GM20431 (cell line): Measurements from ENCODE around the gene GRK5.

Source experiments
- in situ Hi-C: fragments of 300-500 bp; cut with MseI, MboI; formaldehyde crosslinking; loops from one replicate; pipeline ENCODE4 v1.15.0; 2020; ENCODE audit warnings: low sequenced_read_pairs; ENCODE audit not compliant: unreplicated experiment

GRK5 gene

GRCh38 chr10:119408072-119408471 is 200.7 kb downstream of the GRK5 start:
- in situ Hi-C loops: no loop called here

DNA sequence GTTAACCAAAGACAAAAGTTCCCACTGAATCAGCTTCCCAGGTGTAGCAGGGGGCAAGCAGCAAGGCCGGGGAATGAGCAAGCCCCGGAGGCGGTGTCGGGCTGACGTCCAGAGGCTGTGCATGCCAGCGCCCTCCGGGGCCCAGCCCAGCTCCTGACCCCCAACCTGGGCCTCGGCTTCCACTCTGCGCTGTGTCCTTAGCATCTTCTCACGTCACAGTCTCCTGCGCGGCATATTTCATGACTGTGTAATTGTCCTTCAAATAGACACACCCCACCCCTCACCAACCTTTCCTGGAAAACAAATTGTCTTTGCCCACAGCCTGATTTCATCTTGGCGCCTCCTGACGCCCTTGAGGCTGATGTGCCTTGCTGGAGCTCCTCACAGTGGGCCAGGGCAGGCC is 201.6 kb downstream of the GRK5 start:
- in situ Hi-C loops: no loop called here

- in situ Hi-C loops: no loop called here
Observed at GRCh38 chr10:119409385-119409784, 202.0 kb downstream of the GRK5 start.

GRCh38 chr10:119409906-119410305 is 202.5 kb downstream of the GRK5 start:
- in situ Hi-C loops: loop anchor here (10.0 kb wide), 1 partner anchor 215 kb away; no protein-coding TSS in a partner anchor

- in situ Hi-C loops: loop anchor here (10.0 kb wide), 1 partner anchor 216 kb away; no protein-coding TSS in a partner anchor
Observed at GRCh38 chr10:119410361-119411116, 203.2 kb downstream of the GRK5 start.

DNA sequence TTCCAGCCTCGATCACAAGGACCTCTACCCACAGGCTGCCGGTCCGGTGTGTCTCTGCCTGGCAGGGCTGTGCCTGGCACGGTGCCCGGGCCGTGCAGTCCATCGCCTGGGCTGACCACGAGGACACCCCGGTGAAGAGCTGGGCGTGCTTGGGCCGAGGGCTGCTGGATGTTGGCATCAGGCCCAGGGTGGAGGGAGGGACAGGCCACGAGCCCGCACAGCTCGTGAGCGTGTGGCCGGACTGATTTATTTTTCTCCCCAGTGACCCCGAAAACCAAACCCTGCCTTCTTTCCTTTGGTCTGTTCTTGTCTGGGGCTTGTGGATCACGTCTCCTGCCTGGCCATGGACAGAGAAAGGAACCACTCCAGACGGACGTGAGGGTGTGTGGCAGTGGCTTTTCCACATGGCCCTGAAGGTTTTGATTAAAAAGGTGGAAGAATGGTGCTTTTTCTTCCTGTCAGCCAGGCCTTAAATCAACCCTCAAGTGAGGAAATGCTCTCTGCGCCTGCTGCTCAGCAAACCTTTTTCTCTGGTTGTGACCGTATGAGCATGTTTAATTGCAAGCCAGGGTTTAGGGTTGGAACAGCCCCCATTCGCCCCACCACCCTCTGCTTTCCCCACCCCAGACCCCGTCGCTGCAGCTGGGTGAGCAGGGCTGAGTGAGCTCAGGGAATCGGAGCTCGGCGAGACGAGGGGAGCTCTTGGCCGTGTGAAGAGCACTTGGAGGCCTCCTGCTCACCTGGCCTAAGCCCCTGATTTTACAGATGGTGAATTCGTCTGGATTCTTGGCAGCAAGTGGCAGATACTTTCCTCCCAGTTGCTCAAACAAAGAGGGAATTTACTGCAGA is 205.1 kb downstream of the GRK5 start:
- in situ Hi-C loops: loop anchor here (10.0 kb wide), 1 partner anchor 218 kb away; no protein-coding TSS in a partner anchor

- in situ Hi-C loops: loop anchor here (10.0 kb wide), 1 partner anchor 218 kb away; no protein-coding TSS in a partner anchor
Observed at GRCh38 chr10:119413093-119413453, 205.7 kb downstream of the GRK5 start.

DNA sequence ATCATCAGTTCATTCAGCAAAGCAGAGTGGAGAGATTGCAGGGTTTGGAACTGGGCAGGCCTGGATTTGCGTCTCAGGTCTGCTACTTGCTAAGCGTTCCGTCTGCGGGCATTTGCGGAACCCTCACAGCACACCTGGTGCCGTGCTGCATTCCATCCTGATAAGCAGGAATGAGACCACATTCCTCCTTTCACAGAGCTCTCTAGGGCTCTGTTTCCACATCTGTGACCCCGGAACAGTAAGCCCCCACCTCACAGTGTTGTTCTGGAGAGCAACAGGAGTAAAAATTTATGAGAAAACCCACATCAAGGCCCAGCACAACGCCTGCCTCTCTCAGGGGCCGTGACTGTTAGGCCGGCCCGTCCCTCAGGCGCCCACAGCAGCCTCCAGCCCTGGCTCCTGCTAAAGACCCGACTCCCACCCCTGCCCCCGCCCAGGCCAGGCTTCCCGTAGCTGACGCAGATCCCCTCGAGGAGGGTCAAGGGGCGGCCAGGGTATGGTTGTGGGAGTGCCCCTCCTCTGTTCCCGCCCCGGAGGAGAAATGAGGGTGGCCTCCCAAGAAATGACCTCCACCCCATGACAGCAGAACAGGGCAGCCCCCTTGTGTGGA is 206.2 kb downstream of the GRK5 start:
- in situ Hi-C loops: loop anchor here (10.0 kb wide), 1 partner anchor 219 kb away; no protein-coding TSS in a partner anchor

- in situ Hi-C loops: loop anchor here (10.0 kb wide), 1 partner anchor 219 kb away; no protein-coding TSS in a partner anchor
Observed at GRCh38 chr10:119414081-119414611, 206.8 kb downstream of the GRK5 start.

GRCh38 chr10:119415121-119415520 is 207.8 kb downstream of the GRK5 start:
- in situ Hi-C loops: loop anchor here (10.0 kb wide), 1 partner anchor 220 kb away; no protein-coding TSS in a partner anchor

- in situ Hi-C loops: loop anchor here (10.0 kb wide), 1 partner anchor 221 kb away; no protein-coding TSS in a partner anchor
Observed at GRCh38 chr10:119415536-119416503, 208.4 kb downstream of the GRK5 start.

- in situ Hi-C loops: loop anchor here (10.0 kb wide), 1 partner anchor 222 kb away; no protein-coding TSS in a partner anchor
Observed at GRCh38 chr10:119416855-119417254, 209.5 kb downstream of the GRK5 start.

GRCh38 chr10:119417852-119418251 is 210.5 kb downstream of the GRK5 start:
- in situ Hi-C loops: loop anchor here (10.0 kb wide), 1 partner anchor 223 kb away; no protein-coding TSS in a partner anchor

GRCh38 chr10:119418362-119418761 is 211.0 kb downstream of the GRK5 start:
- in situ Hi-C loops: loop anchor here (10.0 kb wide), 1 partner anchor 224 kb away; no protein-coding TSS in a partner anchor

GRCh38 chr10:119419931-119420330 is 212.6 kb downstream of the GRK5 start:
- in situ Hi-C loops: loop anchor here (10.0 kb wide), 1 partner anchor 225 kb away; no protein-coding TSS in a partner anchor

DNA sequence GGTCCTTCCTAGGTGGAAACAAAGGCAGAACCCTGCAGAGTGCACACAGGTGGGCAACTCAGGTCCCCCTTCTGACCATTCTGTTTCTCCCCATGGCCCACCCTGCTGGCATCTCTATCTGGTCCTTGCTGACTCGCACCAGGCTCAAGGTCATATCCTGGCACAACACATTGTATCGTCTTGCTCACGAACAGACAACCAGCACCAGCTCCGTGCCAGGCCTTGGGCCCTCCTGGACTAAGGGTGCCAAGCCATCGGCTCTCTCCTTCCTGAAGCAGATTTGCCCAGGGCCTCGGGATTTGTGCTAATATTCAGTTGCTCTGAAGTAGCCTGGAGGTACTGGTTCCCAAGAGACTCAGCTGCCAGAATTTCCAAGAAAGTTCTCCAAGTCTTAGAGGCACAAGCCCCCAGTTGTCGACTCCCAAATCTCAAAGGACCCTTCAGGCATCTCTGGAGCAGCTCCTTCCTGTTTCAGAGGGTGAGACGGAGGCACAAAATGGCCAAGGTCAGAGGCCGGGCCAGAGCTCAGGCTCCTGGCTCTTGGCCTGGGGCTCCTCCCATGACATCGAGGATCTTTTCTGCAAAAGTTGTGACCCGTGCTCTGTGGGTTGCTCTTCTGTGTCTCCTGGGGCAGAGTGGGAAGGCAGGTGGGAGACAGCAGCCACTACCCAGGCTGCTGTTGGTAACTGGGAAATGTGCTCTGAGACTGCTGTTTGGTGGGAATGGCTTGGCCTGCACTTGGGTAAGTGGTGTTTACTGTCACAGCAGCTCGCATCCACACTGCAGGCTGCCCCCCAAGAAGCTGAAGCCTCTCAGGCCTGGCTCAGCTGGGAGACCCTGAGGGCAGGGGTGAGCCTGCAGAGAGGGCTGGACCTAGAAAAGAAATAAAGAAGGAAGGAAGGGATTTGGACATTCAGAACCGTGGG is 213.8 kb downstream of the GRK5 start:
- in situ Hi-C loops: no loop called here

- in situ Hi-C loops: no loop called here
Observed at GRCh38 chr10:119421891-119422681, 214.7 kb downstream of the GRK5 start.
